Mucosa of descending colon (tissue), 3 donors: Measurements from ENCODE around the gene TMIGD2. TPM values are rescaled to one million over a fixed set of nuclear protein-coding genes. Genes with fewer than 3 reads are reported as not detected.
A peak's percentile ranks its signal among the peaks of the same experiment; 100 is the strongest.
"Not testable (repeated sequence)": the region's sequence is repeated elsewhere in the genome, so short reads cannot be mapped to it uniquely, and the experiment has no call there.

Experiments used
- ATAC-seq: fragments of 200-7000 bp; cut with Tn5 transposase; one replicate; pipeline ENCODE4 v1.9.1; 2020; ENCODE audit warnings: mild to moderate bottlenecking, moderate library complexity
- DNase-seq, 3 donors: peaks; one replicate each; pipeline ENCODE4 v3.0.0-alpha.2; 2020
- H3K36me3 ChIP-seq: fragments of 200-600 bp; one replicate; pipeline ENCODE4 v1.8.0; 2021; ENCODE audit warnings: low read depth, mild to moderate bottlenecking
- H3K4me1 ChIP-seq: fragments of 200-600 bp; one replicate; pipeline ENCODE4 v1.8.0; 2021; ENCODE audit warnings: low read depth, mild to moderate bottlenecking
- H3K4me3 ChIP-seq: fragments of 200-600 bp; one replicate; pipeline ENCODE4 v1.8.0; 2021; ENCODE audit warnings: mild to moderate bottlenecking
- H3K9me3 ChIP-seq: fragments of 200-600 bp; one replicate; pipeline ENCODE4 v1.8.0; 2021; ENCODE audit warnings: mild to moderate bottlenecking
- intact Hi-C, 2 donors: fragments of 100-400 bp; cut with DNase I in 1 of 2; cut with micrococcal nuclease in 1 of 2; formaldehyde crosslinking; loops; one replicate each; pipeline versions ENCODE4 v1.11.0 to v1.11.1; 2022; cut with DNase I, micrococcal nuclease
- long read RNA-seq, 2 donors: library from polyadenylated mRNA; unstranded; transcript quantifications; one replicate each; pipeline ENCODE4 v2.0.0, GENCODE V29; 2019 to 2021
- total RNA-seq, 3 donors: library from RNA; stranded (reverse); fragmentation: NEBNext Ultra II Directional in 2 of 3; extraction: Animal tissue kit (Norgen Biotek cat#: 25700) in 2 of 3; gene quantifications; one replicate each; pipeline versions ENCODE4 v1.2.1 to v1.2.4, GENCODE V29; 2021 to 2023
- TF ChIP-seq, protein P1 (sequence below): fragments of 200-600 bp; IDR thresholded peaks from one replicate; pipeline ENCODE4 v1.8.0; 2022; ENCODE audit warnings: antibody characterized with exemption, mild to moderate bottlenecking
- donor health status: DM: no; HTN: no; CAD: no; lungs with moderate emphysema.
- donor health status: DM: no; HTN: no; CAD: no.
- donor health status: DM: no; HTN: yes; CAD: no.

TMIGD2 gene, protein sequence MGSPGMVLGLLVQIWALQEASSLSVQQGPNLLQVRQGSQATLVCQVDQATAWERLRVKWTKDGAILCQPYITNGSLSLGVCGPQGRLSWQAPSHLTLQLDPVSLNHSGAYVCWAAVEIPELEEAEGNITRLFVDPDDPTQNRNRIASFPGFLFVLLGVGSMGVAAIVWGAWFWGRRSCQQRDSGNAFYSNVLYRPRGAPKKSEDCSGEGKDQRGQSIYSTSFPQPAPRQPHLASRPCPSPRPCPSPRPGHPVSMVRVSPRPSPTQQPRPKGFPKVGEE
- 1 to 10 TPM in 2 of 3 donors, under 1 TPM in 1; 0.46 to 1.3 (median 1.2) TPM for total RNA-seq
- long read RNA-seq, donor 1, result 0 reads
- long read RNA-seq, donor 2, partial matches to known transcripts, result 0 of 2 reads
- long read RNA-seq, donor 2, other reads (novel, unspliced or antisense), result 0 of 2 reads

DNA sequence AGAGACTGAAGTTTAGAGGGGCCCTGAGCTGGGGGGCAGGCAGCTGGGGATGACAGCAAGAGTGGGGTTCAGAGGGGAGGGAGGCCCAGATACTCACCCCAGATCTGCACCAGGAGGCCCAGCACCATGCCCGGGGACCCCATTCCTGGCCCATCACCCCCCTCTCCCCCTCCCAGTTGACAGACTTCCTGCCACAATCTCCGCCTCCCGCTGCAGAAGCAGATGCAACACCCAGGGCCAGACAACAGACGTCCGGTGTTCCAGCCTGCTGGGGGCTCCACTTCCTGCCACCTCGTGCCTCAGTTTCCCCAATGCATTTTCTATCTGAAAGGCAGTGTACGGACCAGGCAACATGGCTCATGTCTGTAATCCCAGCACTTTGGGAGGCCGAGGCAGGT lies at the start of gene TMIGD2:
TMIGD2 (minus strand) TSS at position 147 of the 398 bp plus-strand sequence; CDS start at position 143, 4 bp downstream.
- Histone ChIP-seq H3K36me3 (no peaks in the 10 kb centered on the region), H3K9me3 (no peaks in the 10 kb centered on the region), H3K4me1 (no peaks in the 10 kb centered on the region), H3K4me3 (no peak within 1 kb of the TSS)
- TF ChIP-seq, protein P1, sequence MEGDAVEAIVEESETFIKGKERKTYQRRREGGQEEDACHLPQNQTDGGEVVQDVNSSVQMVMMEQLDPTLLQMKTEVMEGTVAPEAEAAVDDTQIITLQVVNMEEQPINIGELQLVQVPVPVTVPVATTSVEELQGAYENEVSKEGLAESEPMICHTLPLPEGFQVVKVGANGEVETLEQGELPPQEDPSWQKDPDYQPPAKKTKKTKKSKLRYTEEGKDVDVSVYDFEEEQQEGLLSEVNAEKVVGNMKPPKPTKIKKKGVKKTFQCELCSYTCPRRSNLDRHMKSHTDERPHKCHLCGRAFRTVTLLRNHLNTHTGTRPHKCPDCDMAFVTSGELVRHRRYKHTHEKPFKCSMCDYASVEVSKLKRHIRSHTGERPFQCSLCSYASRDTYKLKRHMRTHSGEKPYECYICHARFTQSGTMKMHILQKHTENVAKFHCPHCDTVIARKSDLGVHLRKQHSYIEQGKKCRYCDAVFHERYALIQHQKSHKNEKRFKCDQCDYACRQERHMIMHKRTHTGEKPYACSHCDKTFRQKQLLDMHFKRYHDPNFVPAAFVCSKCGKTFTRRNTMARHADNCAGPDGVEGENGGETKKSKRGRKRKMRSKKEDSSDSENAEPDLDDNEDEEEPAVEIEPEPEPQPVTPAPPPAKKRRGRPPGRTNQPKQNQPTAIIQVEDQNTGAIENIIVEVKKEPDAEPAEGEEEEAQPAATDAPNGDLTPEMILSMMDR, result no peak
- ATAC-seq (peak; percentile 15), DNase-seq (no peak)
- intact Hi-C loops, result no loop called here

DNA sequence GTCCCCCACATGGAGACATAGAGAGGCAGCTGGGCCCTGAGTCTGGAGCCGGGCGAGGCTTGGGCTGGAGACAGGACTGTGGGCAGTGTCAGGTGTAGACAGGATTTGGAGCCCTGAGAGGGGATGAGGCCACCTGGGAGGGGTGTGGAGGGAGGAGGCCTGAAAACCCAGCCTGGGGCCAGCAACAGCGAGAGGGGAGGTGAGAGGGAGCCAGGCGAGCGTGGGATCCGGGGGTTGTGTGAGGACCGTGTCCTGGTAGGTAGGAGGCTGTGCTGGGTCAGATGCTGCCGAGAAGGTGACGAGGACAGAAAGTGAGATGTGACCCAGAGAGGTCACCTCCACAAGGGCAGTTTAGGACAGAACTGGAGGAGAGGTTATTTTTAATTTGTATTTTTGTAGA lies 48.5 kb upstream of the TMIGD2 start:
- TF ChIP-seq, protein P1, result no peak
- no peaks in the 10 kb centered on the region for H3K9me3 ChIP-seq
- ATAC-seq, result no peak
- no peaks in the 10 kb centered on the region for H3K4me1 ChIP-seq
- H3K36me3 ChIP-seq, result no peaks in the 10 kb centered on the region
- no peak for DNase-seq
- H3K4me3 ChIP-seq, result no peak overlapping the region
- intact Hi-C loops, result loop anchor here (5.0 to 10.0 kb wide), 2 partner anchors 83 to 86 kb away; no protein-coding TSS in a partner anchor

DNA sequence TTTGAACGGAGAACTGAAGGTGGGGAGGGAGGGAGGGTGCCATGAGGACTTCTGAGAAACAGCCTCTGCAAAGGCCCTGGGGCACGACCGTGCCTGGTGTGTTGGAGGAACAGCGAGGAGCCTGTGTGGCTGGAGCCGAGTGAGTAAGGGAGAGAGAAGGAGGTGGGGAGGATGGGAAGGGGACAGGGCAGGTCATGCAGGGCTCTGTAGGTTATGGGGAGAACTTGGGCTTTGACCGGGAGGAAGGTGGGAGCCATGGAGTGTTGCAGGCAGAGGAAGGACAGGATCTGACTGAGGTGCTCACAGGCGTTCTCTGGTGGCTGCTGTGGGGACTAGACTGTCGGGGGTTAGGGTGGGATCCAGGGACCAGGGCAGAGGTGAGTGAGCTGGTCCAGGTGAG lies 47.9 kb upstream of the TMIGD2 start:
- TF ChIP-seq, protein P1, result no peak
- Histone ChIP-seq H3K9me3 (no peaks in the 10 kb centered on the region), H3K36me3 (no peaks in the 10 kb centered on the region), H3K4me1 (no peaks in the 10 kb centered on the region), H3K4me3 (no peak overlapping the region)
- ATAC-seq (no peak), DNase-seq (no peak)
- intact Hi-C loops, result loop anchor here (5.0 to 10.0 kb wide), 2 partner anchors 83 to 85 kb away; no protein-coding TSS in a partner anchor

DNA sequence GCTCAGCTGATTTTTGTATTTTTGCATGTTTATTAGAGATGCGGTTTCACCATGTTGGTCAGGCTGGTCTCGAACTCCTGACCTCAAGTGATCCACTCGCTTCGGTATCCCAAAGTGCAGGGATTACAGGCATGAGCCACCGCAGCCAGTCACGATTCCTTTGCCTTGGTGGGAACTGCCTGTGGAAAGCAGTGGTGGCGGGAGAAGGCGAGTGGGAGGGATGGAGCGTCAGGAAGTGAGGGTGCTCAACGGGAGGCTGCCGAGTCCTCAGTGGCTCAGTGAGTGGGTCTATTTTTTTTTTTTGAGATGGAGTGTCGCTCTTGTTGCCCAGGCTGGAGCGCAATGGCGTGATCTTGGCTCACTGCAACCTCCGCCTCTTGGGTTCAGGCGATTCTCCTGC lies 47.0 kb upstream of the TMIGD2 start:
- H3K4me3 ChIP-seq, H3K36me3 ChIP-seq, intact Hi-C loops, H3K4me1 ChIP-seq, DNase-seq, ATAC-seq, H3K9me3 ChIP-seq: not testable (repeated sequence)

DNA sequence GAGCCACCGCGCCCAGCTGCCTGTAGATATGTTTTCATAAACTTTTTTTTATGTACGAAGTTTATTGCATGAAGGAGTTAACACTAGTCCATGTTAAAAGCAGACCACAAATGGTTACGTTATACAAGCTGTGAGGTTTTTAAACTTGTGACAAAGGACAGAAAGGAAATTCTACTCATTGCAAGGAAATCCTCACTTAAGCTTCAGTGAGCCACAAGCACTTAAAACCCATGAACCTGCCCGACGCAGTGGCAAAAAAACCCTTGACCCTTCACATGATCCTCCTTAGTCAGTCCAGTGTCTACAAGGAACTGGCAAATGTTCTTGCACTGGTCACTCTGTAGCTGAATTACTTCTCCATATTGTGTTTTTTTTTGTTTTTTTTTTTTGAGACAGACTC lies 45.3 kb upstream of the TMIGD2 start:
- Histone ChIP-seq H3K4me1 (peaks cover 11% of the 10 kb centered on the region), H3K9me3 (no peaks in the 10 kb centered on the region), H3K36me3 (peaks cover 4% of the 10 kb centered on the region), H3K4me3 (no peak overlapping the region)
- ATAC-seq (no peak), DNase-seq (no peak)
- TF ChIP-seq, protein P1, result no peak
- intact Hi-C loops, result no loop called here

DNA sequence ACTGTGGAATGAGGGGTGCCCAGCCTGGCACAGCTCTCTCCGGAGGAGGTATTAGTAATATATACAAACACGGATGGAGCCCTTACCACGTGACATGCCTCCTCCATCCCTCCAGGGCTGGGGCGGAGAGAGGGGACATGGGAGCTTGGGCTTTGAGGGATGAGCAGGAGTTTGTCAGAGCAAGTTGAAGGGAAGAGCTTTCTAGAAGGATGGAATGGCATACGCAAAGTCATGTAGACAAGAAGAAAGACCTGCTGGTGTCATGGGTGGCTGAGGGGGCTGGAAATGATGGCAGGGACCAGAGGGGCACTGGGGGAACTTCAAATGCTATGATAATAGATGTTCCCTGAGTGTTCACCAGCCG lies 43.8 kb upstream of the TMIGD2 start:
- intact Hi-C loops, result no loop called here
- H3K36me3 ChIP-seq, result peaks cover 5% of the 10 kb centered on the region
- TF ChIP-seq, protein P1, result no peak
- DNase-seq (no peak), ATAC-seq (no peak)
- no peaks in the 10 kb centered on the region for H3K9me3 ChIP-seq
- H3K4me3 ChIP-seq, result no peak overlapping the region
- peaks cover 21% of the 10 kb centered on the region for H3K4me1 ChIP-seq
